HG03565 (cell line): ENCODE measurements around the gene LRRC75A.
"Not testable (repeated sequence)": the region's sequence is repeated elsewhere in the genome, so short reads cannot be mapped to it uniquely, and the experiment has no call there.

Experiments
- ATAC-seq: cut with Tn5 transposase; IDR thresholded peaks from one replicate; pipeline ENCODE4 v1.9.1; 2021; ENCODE audit warnings: mild to moderate bottlenecking, moderate library complexity; ENCODE audit not compliant: unreplicated experiment

LRRC75A gene, protein sequence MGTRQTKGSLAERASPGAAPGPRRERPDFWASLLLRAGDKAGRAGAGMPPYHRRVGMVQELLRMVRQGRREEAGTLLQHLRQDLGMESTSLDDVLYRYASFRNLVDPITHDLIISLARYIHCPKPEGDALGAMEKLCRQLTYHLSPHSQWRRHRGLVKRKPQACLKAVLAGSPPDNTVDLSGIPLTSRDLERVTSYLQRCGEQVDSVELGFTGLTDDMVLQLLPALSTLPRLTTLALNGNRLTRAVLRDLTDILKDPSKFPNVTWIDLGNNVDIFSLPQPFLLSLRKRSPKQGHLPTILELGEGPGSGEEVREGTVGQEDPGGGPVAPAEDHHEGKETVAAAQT

DNA sequence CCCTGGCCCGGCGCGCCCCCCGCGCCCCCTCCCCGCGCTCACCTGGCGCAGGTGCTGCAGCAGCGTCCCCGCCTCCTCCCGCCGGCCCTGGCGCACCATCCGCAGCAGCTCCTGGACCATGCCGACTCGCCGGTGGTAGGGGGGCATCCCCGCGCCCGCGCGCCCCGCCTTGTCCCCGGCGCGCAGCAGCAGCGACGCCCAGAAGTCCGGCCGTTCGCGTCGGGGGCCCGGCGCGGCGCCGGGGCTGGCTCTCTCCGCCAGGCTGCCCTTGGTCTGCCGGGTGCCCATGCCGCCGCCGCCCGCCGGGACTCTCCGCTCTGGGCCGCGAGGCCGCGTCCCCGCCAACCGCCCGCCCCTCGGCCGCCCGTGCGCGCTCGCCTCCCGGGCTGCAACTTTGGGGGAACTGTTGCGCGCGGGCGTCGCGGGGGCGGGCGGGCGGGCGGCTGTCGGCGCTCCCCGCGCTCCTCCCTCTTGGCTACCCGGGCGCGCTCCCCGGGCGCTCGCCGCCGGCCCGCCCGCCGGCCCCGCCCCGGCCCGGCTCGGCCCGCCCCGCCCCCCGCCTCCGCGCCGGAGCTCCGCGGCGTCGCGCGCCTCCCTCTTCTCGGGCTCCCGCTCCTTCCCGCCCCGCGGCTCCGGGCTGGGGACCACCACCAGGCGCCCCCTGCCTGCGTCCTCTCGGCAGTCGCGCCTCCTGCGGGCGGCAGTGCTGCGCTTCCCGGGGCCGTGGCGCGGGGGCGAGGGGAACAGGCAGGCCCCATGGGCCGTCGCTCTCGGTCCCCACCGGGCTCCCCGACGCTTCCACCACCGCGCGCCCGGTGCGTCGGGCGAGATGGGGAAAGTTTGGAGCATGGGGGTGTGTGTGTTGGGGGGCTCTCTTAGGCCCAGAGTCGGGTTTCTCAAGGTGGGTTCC lies at the start of gene LRRC75A:
Gene LRRC75A (minus strand): TSS at position 491 of the 910 bp plus-strand sequence. CDS start 203 bp downstream, at position 288.
- no peak for ATAC-seq

DNA sequence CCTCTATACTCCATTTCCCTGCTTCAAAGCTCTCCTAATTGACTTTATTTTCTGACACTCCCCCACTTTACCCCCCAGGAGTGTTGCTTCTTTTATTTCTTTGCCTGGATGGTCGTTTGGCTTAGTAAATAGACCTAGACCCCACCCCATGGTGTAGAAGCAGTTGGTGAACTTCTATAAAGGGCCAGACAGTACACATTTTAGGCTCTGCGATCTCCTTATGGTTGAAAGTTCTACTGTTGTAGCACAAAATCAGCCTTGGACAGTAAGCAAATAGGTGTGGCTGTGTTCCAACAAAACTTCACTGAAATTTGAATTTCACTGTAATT lies 45.1 kb upstream of the LRRC75A start:
- ATAC-seq = no peak

DNA sequence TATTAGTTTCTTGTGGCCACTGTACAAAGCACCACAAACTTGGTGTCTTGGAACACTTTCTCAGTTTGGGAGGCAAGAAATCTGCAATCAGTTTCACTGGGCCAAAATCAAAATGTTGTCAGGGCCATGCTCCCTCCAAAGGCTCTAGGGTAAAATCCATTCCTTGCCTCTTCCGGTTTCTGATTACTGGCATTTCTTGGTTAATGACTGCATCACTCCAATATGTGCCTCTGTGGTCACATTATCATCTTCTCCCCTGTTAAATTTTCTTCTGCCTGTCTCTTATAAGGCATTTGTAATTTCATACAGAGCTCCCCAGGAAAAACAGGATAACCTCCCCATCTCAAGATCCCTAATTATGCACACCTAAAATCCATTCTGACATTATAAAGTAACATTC lies 42.2 kb upstream of the LRRC75A start:
- ATAC-seq = no peak

DNA sequence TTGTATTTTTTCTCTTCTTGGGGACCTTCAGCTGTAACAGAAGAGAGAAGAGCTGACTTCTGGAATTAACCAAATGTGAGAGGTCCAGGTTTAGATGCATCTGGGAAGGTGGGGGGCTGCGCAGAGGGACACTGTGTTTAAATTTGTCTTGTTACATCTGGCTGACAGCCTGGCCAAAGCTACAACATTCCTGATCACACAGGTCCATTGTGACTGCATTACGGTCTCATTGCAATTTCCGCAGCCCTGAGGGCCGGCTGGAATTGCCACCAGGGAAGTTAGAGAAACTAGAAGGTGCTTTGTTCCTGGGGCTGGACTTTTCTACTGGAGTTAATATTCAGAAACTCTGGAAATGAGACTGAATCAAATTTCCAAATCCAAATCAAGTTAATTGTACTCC lies 37.9 kb upstream of the LRRC75A start:
- ATAC-seq = no peak

DNA sequence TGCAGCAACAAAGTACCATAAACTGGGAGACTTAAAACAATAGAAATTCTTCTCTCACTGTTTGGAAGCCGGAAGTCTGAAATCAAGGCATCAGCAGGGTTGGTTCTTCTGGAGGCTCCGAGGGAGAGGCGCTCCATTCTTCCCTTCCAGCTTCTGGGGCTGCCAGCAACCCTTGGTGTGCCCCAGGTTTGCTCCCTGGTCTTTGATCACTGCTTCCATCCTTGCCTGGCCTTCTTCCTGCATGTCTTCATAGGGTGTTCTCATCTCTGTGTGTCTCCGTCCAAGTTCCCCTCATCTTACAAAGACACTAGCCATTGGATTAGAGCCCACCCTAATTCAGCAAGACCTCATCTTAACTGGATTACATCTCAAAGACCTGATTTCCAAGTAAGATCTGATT lies 35.3 kb upstream of the LRRC75A start:
- no peak for ATAC-seq

DNA sequence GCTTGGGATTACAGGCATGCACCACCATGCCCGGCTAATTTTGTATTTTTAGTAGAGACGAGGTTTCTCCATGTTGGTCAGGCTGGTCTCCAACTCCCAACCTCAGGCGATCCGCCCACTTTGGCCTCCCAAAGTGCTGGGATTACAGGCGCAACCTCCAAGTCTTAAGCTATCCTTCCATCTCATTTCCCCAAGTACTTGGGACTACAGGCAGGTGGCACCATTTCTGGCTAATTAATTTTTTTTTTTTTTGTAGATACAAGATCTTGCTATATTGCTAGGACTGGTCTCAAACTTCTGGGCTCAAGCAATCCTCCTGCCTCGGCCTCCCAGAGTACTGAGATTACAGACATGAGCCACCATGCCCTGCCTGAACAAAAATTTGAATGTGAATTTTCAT lies 33.6 kb upstream of the LRRC75A start:
- ATAC-seq = not testable (repeated sequence)

DNA sequence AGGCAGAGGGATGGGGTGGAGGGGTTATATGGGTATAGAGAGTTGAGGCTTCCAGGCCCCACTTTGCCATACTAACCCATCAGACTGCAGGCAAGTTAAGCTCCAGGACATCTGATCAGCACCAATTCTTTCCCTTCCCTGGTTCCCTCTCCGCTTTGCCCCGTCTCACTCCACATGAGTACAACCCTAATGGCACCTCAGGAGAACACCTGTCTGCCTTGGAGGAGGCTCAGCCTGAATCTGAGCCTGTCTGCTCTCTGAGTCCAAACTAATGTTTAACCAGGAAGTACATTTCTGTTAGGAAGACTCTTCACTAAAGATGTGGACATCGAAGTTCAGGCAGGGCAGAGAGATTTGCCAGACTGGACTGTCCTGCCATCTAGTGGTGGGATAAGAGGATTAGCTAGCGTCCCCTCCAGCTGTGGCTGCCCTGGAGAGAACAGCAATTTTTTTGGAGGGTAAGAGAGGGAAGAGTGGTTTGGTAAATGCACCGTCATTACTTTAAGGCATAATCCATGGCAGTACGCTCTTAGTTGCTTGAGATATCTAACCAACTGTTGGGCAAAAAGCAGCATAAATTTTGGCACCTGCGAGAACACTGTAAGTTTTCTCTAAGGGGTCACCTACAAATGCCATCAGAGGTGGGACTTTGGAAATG lies 29.2 kb upstream of the LRRC75A start:
- ATAC-seq = no peak

DNA sequence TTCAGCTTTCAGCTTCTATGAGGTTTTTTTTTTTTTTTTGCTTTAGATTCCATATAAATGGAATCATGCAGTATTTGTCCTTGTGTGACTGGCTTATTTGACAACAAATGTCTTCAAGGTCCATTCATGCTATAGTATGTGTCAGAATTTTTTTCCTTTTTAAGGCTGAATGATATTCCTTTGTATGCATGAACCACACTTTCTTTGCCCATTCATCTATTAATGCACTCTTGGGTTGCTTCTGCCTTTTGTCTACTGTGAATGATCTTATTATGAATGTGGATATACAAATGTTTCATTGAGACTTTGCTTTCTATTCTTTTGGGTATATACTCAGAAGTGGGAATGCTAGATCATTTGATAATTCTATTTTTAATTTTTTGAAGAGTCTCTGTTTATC lies 27.0 kb upstream of the LRRC75A start:
- ATAC-seq = no peak

DNA sequence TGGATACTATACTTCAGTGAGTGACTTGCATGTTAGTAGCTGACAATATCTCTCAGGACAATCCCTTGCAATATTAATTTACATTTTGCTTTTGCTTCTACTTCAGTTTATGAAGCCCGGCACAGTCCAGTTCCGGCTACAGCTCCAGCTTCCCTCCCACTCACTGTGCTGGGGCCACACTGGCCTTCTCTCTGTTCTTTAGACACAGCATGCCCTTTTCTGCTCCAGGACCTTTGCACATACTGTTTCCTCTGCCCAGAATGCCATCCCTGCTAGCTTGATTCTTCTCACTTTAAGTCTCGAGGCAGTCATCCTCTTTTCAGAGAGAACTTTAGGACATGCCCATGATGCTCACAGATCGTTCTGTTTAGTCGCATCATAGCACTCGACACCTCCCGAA lies 25.5 kb upstream of the LRRC75A start:
- ATAC-seq = no peak

DNA sequence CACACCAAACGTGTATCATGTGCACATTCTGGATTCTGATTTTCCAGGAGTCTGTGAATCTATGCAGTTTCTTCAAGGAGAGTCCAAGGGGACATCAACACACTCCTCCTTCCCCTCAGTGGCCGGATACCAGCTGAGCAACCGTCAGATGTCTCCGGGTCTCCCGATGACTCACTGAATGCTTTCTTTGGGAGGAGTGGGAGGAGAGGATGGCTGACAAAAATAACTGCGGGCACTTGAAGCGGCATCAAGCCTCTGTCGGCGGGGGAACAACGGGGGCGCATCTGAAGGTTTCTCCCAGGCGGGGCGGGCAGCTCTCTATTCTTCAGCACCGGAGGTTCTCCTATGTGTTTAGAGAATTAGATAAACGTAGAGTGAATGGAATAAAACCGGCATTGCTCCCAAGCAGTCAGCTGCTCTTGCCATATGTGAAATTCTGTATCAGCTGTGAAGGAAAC lies 24.6 kb upstream of the LRRC75A start:
- no peak for ATAC-seq

DNA sequence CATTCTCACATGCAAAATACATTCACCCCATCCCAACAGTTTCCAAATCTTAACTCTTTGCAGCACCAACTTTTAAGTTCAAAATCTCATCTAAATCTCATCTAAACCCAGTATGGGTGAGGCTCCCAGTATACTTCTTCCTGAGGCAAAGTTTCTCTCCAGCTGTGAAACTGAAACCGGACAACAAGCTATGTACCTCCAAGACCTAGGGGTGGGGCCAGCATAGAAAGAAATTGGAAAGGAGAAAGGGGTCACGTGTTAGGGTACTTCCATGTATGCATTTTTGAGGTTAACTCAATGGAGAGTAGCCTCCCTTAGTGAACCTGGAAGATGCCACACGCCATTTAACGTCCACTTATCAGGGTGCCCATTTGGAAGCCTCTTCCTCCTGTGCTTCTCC lies 23.9 kb upstream of the LRRC75A start:
- ATAC-seq = no peak

DNA sequence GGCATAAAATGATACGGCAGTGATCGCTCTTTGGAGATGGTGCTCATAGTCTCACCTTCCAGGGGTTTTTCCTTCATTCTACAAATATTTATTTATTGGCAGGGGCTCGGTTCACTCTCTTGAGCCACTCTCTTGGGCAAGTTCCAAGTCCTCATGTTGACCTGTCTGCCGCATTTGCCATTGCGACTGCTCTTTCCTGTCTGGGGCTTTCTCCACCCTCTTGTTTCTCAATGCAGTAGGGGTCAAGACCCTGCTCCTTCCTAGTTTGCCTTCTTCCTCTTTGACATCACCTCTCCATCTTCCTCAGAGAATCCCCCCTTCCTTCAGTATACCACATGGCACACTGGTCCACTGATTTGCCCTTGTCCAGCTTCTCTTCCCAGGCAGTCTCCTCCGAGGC lies 21.9 kb upstream of the LRRC75A start:
- ATAC-seq = no peak

DNA sequence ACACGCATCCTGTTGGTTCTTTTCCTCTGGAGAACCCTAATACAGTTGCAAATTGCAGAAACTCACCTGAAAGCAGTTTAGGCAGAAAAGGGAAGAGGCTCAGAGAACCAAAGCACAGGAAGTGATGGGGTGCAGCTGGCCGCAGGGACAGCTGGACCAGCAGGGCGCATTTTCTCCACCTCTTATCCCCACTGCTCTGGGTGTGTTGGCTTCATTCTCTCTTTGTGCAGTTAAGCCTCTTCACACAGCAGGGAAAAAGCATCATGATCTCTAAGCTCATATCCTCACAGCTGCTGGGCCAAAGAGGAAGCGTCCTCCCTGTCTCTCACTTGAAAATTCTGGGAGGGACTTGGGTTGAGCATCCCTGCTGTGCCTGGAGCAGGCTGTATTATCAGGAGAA lies 20.0 kb upstream of the LRRC75A start:
- ATAC-seq = no peak

DNA sequence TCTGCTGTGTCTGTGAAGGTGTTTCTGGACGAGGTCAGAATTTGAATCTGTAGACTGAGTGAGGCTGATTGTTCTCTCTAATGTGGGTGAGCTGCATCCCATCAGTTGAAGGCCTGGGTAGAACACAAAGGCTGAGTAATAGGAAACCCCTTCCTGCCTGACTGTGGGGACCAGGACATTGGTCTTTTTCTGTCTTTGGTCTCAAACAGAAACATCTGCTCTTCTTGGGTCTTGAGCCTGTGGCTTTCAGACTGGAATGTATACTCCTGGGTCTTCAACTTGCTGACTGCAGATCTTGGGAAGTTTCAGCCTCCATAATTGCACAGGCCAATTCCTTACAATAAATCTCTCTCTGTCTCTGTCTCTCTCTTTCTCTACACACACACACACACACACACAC lies 19.6 kb upstream of the LRRC75A start:
- no peak for ATAC-seq

DNA sequence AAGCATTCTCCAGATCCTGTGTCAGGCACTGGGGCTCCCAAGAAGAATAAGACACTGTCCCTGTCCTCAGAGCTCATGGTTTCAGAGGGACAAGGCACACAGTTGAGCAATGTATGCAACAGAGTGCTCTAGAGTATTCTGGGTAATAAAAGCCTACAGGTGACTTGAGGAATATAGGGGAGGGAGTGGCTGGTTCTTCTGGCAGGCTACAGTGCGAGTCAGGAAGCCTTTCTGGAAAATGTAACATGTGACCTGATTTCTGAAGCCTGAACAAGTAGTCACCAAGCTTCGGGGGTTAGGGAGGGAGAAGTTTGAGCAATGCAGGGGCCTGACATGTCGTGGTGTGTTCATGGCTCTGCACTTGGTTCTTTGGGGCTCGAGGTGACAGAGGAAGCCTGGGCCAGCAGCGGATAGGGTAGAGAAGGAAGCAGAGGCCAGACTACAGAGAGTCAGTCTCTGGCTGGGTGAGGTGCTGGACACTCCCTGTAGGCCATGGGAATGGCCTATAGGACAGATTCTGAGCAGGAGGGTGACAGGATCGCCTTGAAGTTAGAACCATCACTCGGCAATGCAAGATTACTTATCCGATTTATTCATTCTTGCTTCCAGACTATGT lies 16.0 kb upstream of the LRRC75A start:
- no peak for ATAC-seq

DNA sequence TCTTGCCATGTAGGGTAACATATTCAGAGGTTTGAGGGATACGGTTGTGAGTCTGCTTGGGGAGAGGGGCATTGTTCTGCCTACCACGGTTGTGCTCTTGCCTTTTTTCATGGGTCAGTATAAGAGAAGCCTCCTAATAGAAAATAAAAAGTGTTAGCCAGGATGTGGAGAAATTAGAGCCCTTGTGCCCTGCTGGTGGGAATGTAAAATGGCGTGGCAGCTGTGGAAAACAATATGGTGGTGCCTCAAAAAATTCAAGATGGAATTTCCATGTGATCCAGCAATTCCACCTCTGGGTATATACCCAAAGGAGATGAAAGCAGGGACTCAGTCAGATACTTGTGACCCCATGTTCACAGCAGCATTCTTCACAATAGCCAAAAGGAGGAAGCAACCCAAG lies 14.2 kb upstream of the LRRC75A start:
- no peak for ATAC-seq

DNA sequence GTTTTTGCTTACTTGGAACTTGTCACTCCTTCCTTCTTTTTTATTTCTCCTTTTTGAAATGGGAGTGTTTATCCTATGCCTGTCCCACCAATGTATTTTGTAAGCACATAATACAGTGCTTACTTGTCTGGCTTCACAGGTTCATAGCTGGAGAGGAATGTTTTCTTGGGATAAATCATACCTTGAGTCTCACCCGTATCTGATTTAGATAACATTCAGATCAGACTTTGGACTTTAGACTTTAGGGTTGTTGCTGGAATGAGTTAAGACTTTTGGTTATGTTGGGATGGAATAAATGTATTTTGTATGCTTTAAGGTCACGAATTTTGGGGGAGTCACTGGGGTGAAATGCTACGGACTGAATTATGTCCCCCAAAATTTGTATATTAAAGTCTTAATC lies 13.0 kb upstream of the LRRC75A start:
- ATAC-seq = no peak

DNA sequence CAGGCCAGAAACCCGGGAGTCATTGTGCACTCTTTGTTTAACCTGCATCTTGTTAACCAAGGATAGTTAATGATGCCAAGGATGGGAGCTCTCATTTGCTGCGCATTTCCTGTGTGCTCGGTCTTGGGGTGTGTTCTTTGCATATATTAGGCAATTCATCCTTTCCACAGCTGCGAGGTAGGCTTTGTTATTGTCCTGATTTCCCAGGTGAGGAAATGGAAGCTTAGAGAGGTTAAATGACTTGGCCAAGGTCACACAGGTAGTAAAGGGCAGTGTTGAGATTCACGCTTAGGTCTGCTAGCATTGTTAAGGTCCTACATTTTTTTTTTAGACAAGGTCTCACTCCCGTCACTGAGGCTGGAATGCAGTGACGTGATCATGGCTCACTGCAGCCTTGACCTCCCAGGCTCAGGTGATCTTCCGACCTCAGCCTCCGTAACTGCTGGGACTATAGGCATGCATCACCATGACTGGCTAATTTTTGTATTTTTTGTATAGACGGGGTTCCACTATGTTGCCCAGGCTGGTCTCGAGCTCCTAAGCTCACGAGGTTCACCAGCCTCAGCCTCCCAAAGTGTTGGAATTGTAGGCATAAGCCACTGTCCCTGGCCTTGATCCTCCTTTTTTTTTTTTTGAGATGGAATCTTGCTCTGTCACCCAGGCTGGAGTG lies 5.0 kb upstream of the LRRC75A start:
- no peak for ATAC-seq

DNA sequence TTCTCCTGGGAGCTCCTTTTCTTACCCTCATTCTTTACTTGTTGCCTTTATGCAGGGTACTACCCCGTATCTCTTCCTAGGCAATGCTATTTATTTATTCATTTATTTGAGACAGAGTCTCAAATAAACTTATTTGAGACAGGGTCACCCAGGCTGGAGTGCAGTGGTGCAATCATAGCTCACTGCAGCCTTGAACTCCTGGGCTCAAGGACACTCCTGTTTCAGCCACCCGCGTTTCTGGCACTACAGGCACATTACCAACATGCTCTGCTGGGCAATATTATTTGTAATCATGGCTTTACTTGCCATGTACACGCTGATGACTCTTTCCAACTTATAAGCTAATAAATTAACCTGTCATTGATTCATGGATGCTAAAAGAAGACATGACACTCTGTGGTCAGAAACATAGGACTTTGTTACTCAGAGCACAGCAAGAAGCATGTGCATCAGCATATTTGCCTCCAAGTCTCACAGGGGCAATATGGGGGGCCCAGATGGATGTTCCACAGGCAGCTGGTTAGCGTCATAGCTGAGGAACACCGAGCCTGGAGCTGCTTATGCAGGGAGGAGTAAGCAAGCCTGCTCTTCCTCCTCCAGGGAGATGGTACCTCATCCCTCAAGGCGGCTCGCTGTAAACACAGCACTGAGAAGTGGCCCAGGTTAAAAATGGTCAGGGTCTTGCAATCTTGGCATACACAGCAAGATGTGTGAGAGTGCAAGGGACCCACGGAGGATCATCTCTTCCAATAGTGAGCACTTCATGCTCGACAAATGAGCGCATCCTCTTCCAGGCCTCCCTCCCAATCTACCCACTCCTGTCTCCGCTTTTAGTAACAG lies 4.2 kb upstream of the LRRC75A start:
- ATAC-seq = no peak

DNA sequence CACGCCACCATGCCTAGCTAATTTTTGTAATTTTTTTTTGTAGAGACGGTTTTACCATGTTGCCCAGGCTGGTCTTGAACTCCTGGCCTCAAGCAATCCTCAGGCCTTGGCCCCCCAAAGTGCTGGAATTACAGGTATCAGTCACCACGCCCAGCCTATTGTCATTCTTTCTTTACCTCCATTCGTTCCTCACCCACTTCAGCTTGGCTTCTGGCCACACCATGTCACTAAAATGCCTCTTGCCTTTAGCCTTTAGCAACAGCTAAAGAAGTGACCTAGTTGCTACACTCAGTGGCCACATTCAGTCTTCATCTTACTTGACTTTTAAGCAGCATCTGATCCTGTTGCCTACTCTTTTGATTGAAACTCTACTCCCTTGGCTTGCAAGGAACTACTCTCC lies 3.6 kb upstream of the LRRC75A start:
- ATAC-seq = no peak
